ENCODE measurements around the gene SLC39A9. TPM values are rescaled to one million over a fixed set of nuclear protein-coding genes. Genes with fewer than 3 reads are reported as not detected.
"Not testable (repeated sequence)": the region's sequence is repeated elsewhere in the genome, so short reads cannot be mapped to it uniquely, and the experiment has no call there.

The SLC39A9 gene
- total RNA-seq, 2 experiments from 2014 or later, result 39.8 to 40.5 TPM

- Mint-ChIP-seq H3K27me3 (no peaks in the 10 kb centered on the region), H3K4me3 (no peak overlapping the region), H3K9me3 (no peaks in the 10 kb centered on the region), H3K4me1 (peaks cover 3% of the 10 kb centered on the region), H3K27ac (no peak overlapping the region), H3K36me3 (peaks cover 21% of the 10 kb centered on the region)
- no peak for DNase-seq
- no peak for ATAC-seq (ENCODE audit: low read depth)
- POLR2A ChIA-PET, result interaction anchor here (0.6 kb wide), 1 partner anchor 31 kb away, joined by 3 read pairs; no protein-coding TSS in a partner anchor
Observed at GRCh38 chr14:69449216-69449615, 50.7 kb downstream of the SLC39A9 start.

- ATAC-seq (ENCODE audit: low read depth) (no peak), DNase-seq (no peak)
- Mint-ChIP-seq H3K4me3 (no peak overlapping the region), H3K4me1 (no peaks in the 10 kb centered on the region), H3K27me3 (no peaks in the 10 kb centered on the region), H3K27ac (no peak overlapping the region), H3K9me3 (no peaks in the 10 kb centered on the region), H3K36me3 (peaks cover 7% of the 10 kb centered on the region)
- POLR2A ChIA-PET, result interaction anchor here (0.6 kb wide), 1 partner anchor 203 kb away, joined by 6 read pairs; no protein-coding TSS in a partner anchor
Observed at GRCh38 chr14:69451941-69452340, 53.4 kb downstream of the SLC39A9 start.

DNA sequence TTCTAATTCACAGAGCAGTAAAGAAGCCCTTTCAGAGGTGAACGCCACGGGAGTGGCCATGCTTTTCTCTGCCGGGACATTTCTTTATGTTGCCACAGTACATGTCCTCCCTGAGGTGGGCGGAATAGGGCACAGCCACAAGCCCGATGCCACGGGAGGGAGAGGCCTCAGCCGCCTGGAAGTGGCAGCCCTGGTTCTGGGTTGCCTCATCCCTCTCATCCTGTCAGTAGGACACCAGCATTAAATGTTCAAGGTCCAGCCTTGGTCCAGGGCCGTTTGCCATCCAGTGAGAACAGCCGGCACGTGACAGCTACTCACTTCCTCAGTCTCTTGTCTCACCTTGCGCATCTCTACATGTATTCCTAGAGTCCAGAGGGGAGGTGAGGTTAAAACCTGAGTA lies 59.9 kb downstream of the SLC39A9 start:
- Mint-ChIP-seq H3K4me1 (no peaks in the 10 kb centered on the region), H3K9me3 (no peaks in the 10 kb centered on the region), H3K27ac (no peak overlapping the region), H3K4me3 (no peak overlapping the region), H3K36me3 (peaks cover 1% of the 10 kb centered on the region), H3K27me3 (no peaks in the 10 kb centered on the region)
- DNase-seq (no peak), ATAC-seq (ENCODE audit: low read depth) (no peak)
- POLR2A ChIA-PET, result no interaction called here

GRCh38 chr14:69459122-69459521 lies 60.6 kb downstream of the SLC39A9 start:
- H3K4me3 Mint-ChIP-seq, result no peak overlapping the region
- H3K4me1 Mint-ChIP-seq, result no peaks in the 10 kb centered on the region
- ATAC-seq (ENCODE audit: low read depth), result no peak
- H3K36me3 Mint-ChIP-seq, result peaks cover 1% of the 10 kb centered on the region
- no peaks in the 10 kb centered on the region for H3K27me3 Mint-ChIP-seq
- POLR2A ChIA-PET, result interaction anchor here (1.4 kb wide), 1 partner anchor 216 kb away, joined by 5 read pairs; no protein-coding TSS in a partner anchor
- H3K9me3 Mint-ChIP-seq, result no peaks in the 10 kb centered on the region
- DNase-seq, result no peak
- H3K27ac Mint-ChIP-seq, result no peak overlapping the region

DNA sequence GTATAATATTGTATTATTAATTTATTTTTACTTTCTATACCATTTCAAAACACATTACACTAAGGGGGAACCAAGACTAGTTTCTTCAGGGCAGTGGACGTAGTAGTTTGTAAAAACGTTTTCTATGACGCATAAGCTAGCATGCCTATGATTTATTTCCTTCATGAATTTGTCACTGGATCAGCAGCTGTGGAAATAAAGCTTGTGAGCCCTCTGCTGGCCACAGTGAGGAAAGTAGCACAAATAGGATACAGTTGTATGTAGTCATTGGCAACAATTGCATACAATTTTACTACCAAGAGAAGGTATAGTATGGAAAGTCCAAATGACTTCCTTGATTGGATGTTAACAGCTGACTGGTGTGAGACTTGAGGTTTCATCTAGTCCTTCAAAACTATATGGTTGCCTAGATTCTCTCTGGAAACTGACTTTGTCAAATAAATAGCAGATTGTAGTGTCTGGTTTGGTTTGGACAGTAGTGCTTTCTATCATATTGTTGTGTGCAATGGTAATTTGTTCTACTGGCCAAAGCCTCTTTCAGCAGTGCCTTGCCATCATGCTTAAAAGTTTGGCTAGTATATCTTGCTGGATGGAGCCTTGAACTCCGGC lies 61.7 kb downstream of the SLC39A9 start:
- H3K27ac Mint-ChIP-seq, result no peak overlapping the region
- POLR2A ChIA-PET, result interaction anchor here (1.0 to 1.4 kb wide), 2 partner anchors 62 to 217 kb away, joined by 4 to 5 read pairs; partner anchors contain the start of genes ERH and SLC39A9
- no peak overlapping the region for H3K4me3 Mint-ChIP-seq
- ATAC-seq (ENCODE audit: low read depth), result peak; percentile 60
- no peaks in the 10 kb centered on the region for H3K4me1 Mint-ChIP-seq
- H3K27me3 Mint-ChIP-seq, result no peaks in the 10 kb centered on the region
- H3K9me3 Mint-ChIP-seq, result no peaks in the 10 kb centered on the region
- H3K36me3 Mint-ChIP-seq, result peaks cover 1% of the 10 kb centered on the region
- peak; percentile 39 for DNase-seq

DNA sequence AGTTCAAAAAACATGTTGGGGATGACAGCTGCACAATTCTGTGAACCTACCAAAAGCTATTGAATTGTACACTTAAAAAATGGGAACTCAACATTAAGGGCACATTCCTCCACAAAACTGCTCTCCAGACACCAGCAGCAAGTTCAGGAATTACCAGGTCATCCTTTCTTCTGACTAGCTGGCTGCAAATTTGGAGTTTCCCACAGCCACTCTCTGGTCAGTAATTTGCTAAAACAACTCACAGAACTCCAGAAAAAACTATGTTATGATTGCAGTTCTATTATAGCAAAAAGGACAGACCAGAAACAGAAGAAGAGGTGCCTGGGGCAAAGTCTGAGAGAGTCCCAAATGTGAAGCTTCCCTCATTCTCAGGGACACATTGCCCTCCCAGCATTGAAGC lies 65.9 kb downstream of the SLC39A9 start:
- H3K9me3 Mint-ChIP-seq, result no peaks in the 10 kb centered on the region
- POLR2A ChIA-PET, result interaction anchor here (0.8 kb wide), 1 partner anchor 131 kb away, joined by 4 read pairs; no protein-coding TSS in a partner anchor
- H3K36me3 Mint-ChIP-seq, result peaks cover 1% of the 10 kb centered on the region
- H3K4me1 Mint-ChIP-seq, result no peaks in the 10 kb centered on the region
- ATAC-seq (ENCODE audit: low read depth) (no peak), DNase-seq (no peak)
- H3K27me3 Mint-ChIP-seq, result no peaks in the 10 kb centered on the region
- H3K4me3 Mint-ChIP-seq, result no peak overlapping the region
- H3K27ac Mint-ChIP-seq, result no peak overlapping the region

- Mint-ChIP-seq H3K36me3 (peaks cover 1% of the 10 kb centered on the region), H3K4me1 (no peaks in the 10 kb centered on the region), H3K9me3 (no peaks in the 10 kb centered on the region), H3K27ac (no peak overlapping the region), H3K27me3 (no peaks in the 10 kb centered on the region), H3K4me3 (no peak overlapping the region)
- POLR2A ChIA-PET, result interaction anchor here (0.8 kb wide), 1 partner anchor 132 kb away, joined by 4 read pairs; no protein-coding TSS in a partner anchor
- DNase-seq (no peak), ATAC-seq (ENCODE audit: low read depth) (no peak)
Observed at GRCh38 chr14:69464829-69465228, 66.3 kb downstream of the SLC39A9 start.

DNA sequence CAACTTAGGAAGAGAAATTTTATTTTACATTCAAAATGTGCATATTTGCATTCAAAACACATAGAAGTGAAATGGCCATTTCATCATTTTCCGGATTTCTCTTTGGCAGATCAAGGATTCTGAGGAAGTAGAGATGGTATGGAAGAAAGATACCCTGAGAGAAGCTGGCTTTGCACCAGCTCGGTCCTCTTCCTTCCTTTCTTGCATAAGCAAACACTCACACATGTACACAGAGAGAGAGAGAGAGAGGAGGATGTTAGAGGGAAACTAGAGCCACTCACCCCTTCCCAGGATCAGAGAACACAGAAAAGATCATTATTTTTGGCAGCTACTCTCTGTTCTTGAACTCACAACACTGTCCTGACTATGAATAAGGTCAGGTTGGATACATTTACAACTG lies 70.5 kb downstream of the SLC39A9 start:
- DNase-seq (no peak), ATAC-seq (ENCODE audit: low read depth) (no peak)
- POLR2A ChIA-PET, result no interaction called here
- Mint-ChIP-seq H3K36me3 (no peaks in the 10 kb centered on the region), H3K4me3 (no peak overlapping the region), H3K27me3 (peaks cover 4% of the 10 kb centered on the region), H3K4me1 (no peaks in the 10 kb centered on the region), H3K27ac (no peak overlapping the region), H3K9me3 (no peaks in the 10 kb centered on the region)

DNA sequence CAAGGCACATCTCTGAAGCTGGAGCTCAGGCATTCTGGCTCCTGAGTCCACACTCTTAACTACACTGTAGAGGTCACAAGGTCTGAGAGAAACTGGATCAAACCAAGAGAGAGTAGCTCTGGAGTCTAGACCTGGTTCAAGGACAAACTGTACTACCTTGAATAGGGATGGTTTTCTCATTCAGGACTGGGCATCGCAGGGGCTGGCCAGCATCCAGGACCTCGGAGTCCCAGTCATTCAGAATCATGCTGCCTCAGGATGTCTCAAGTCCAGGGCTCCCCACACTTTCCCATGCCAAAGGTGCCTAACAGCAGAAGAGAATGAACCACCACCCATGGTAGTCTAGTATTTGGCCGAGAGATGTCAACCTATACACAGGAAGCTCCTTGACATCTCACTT lies 72.9 kb downstream of the SLC39A9 start:
- H3K4me1 Mint-ChIP-seq, result peaks cover 2% of the 10 kb centered on the region
- DNase-seq (no peak), ATAC-seq (ENCODE audit: low read depth) (no peak)
- POLR2A ChIA-PET, result no interaction called here
- H3K36me3 Mint-ChIP-seq, result no peaks in the 10 kb centered on the region
- no peaks in the 10 kb centered on the region for H3K9me3 Mint-ChIP-seq
- H3K27me3 Mint-ChIP-seq, result peaks cover 9% of the 10 kb centered on the region
- H3K27ac Mint-ChIP-seq, result no peak overlapping the region
- no peak overlapping the region for H3K4me3 Mint-ChIP-seq

- H3K27ac Mint-ChIP-seq, result no peak overlapping the region
- no peak overlapping the region for H3K4me3 Mint-ChIP-seq
- no peaks in the 10 kb centered on the region for H3K9me3 Mint-ChIP-seq
- ATAC-seq (ENCODE audit: low read depth) (no peak), DNase-seq (no peak)
- POLR2A ChIA-PET, result no interaction called here
- peaks cover 9% of the 10 kb centered on the region for H3K27me3 Mint-ChIP-seq
- no peaks in the 10 kb centered on the region for H3K36me3 Mint-ChIP-seq
- H3K4me1 Mint-ChIP-seq, result peaks cover 2% of the 10 kb centered on the region
Observed at GRCh38 chr14:69471916-69472315, 73.4 kb downstream of the SLC39A9 start.

GRCh38 chr14:69473260-69473659 lies 74.8 kb downstream of the SLC39A9 start:
- H3K27ac Mint-ChIP-seq, result no peak overlapping the region
- POLR2A ChIA-PET, result no interaction called here
- peaks cover 9% of the 10 kb centered on the region for H3K27me3 Mint-ChIP-seq
- H3K36me3 Mint-ChIP-seq, result no peaks in the 10 kb centered on the region
- no peaks in the 10 kb centered on the region for H3K9me3 Mint-ChIP-seq
- ATAC-seq (ENCODE audit: low read depth) (no peak), DNase-seq (no peak)
- no peak overlapping the region for H3K4me3 Mint-ChIP-seq
- peaks cover 2% of the 10 kb centered on the region for H3K4me1 Mint-ChIP-seq

DNA sequence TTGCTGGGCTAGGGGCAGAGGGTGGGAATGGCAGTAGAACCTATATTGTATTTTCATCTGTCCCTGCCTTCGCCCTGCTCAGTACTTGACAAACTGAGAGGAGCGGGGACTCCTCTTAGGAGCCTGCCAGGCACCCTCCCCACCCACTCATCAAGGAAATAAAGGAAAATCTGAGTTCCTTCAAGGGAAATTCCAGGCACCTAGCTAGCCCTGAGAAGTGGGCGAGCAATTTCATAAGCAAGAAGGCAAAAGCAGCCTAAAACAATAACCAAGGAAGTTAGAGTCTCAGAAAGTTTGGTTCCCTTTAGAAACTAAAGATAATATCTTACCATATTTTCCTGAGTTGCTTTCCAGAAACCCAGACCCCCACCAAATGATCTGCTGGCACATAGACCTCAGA lies 75.5 kb downstream of the SLC39A9 start:
- Mint-ChIP-seq H3K27ac (no peak overlapping the region), H3K4me1 (peaks cover 2% of the 10 kb centered on the region), H3K4me3 (no peak overlapping the region), H3K9me3 (no peaks in the 10 kb centered on the region), H3K27me3 (peaks cover 9% of the 10 kb centered on the region), H3K36me3 (no peaks in the 10 kb centered on the region)
- DNase-seq (no peak), ATAC-seq (ENCODE audit: low read depth) (no peak)
- POLR2A ChIA-PET, result no interaction called here

DNA sequence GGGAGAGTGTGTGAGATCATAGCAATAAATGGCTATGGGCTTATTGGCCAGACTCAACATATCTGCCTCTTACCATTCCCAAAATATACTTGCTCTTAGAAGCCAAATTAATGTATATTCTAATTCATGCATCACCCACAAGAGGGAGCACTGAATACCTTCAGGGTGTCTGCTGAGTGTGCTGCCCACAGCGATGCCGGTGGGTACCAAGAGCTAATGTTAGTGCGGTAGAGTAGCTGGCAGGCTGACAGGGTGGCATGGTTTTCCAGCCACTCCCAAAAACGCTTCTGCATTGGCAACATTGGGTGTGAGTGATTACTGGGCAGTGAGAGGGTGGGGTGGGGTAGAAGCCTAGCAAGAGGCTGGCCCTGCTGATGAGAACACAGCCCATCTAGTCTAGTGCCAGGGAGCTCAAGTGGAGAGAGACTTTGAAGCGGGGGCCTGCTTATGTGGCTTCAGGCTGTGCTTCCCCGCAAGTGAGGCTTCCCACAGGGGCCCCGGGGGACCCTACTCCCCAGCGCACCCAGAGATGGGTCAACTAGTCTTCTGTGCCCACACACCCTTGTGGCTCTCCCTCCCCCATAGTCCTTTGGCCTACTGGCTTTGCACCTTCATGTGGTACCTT lies 76.8 kb downstream of the SLC39A9 start:
- Mint-ChIP-seq H3K27ac (no peak overlapping the region), H3K36me3 (no peaks in the 10 kb centered on the region), H3K9me3 (no peaks in the 10 kb centered on the region), H3K4me1 (peaks cover 2% of the 10 kb centered on the region), H3K27me3 (peaks cover 12% of the 10 kb centered on the region), H3K4me3 (no peak overlapping the region)
- POLR2A ChIA-PET, result no interaction called here
- no peak for DNase-seq
- ATAC-seq (ENCODE audit: low read depth), result no peak

- POLR2A ChIA-PET; DNase-seq; H3K36me3 Mint-ChIP-seq; H3K27ac Mint-ChIP-seq; ATAC-seq (ENCODE audit: low read depth); H3K9me3 Mint-ChIP-seq; H3K4me1 Mint-ChIP-seq; H3K4me3 Mint-ChIP-seq: not testable (repeated sequence)
- H3K27me3 Mint-ChIP-seq, result peaks cover 15% of the 10 kb centered on the region
Observed at GRCh38 chr14:69476824-69477450, 78.4 kb downstream of the SLC39A9 start.
